Cardiac muscle cell (in vitro differentiated cells and primary cell): ENCODE measurements around the gene PIGQ. TPM values are rescaled to one million over a fixed set of nuclear protein-coding genes. Genes with fewer than 3 reads are reported as not detected.

Source experiments
- DNase-seq, 2 donors: peaks; one replicate each; pipeline versions ENCODE4 v3.0.0 to v3.0.0-alpha.2; 2010 to 2017; ENCODE audit warnings: low read depth in 1 of 2, low spot score in 1 of 2
- H3K27ac ChIP-seq: fragments of 200-600 bp; sonication (generic); 2 replicates; pipeline ENCODE4 v1.5.1; 2016
- H3K27me3 ChIP-seq: fragments of 200-600 bp; sonication (generic); 2 replicates; pipeline ENCODE4 v1.6.0; 2016; ENCODE audit warnings: control low read depth
- H3K36me3 ChIP-seq: fragments of 200-600 bp; sonication (generic); 2 replicates; pipeline ENCODE4 v1.5.1; 2016; ENCODE audit warnings: control low read depth
- H3K4me1 ChIP-seq: fragments of 200-600 bp; sonication (generic); 2 replicates; pipeline ENCODE4 v1.8.1; 2017; ENCODE audit warnings: low read depth, mild to moderate bottlenecking, mixed run types
- H3K4me3 ChIP-seq: fragments of 200-600 bp; sonication (generic); 2 replicates; pipeline ENCODE4 v1.5.1; 2016; ENCODE audit warnings: mild to moderate bottlenecking
- H3K9me3 ChIP-seq: fragments of 200-600 bp; sonication (generic); 2 replicates; pipeline ENCODE4 v1.5.1; 2017; ENCODE audit warnings: low read depth, mild to moderate bottlenecking, control low read depth
- polyA plus RNA-seq: library from polyadenylated mRNA; unstranded; fragments of >200 nt; fragmentation: Nextera tagmentation; extraction: Ambion mirVana; gene quantifications from 2 replicates; pipeline ENCODE4 v1.2.1, GENCODE V29; 2016
- total RNA-seq: library from RNA; depleted of rRNA; stranded (reverse); fragments of >200 nt; gene quantifications from 2 replicates; pipeline ENCODE4 v1.2.3, GENCODE V29; 2016
- TF ChIP-seq, protein P1 (sequence below): IDR thresholded peaks from 2 replicates; pipeline ENCODE4 v1.5.1; 2012; ENCODE audit warnings: low read depth, mild to moderate bottlenecking, low read length

Gene PIGQ
- total RNA-seq = 124 and 126 TPM in 2 replicates
- polyA plus RNA-seq = 89.2 and 110 TPM in 2 replicates

DNA sequence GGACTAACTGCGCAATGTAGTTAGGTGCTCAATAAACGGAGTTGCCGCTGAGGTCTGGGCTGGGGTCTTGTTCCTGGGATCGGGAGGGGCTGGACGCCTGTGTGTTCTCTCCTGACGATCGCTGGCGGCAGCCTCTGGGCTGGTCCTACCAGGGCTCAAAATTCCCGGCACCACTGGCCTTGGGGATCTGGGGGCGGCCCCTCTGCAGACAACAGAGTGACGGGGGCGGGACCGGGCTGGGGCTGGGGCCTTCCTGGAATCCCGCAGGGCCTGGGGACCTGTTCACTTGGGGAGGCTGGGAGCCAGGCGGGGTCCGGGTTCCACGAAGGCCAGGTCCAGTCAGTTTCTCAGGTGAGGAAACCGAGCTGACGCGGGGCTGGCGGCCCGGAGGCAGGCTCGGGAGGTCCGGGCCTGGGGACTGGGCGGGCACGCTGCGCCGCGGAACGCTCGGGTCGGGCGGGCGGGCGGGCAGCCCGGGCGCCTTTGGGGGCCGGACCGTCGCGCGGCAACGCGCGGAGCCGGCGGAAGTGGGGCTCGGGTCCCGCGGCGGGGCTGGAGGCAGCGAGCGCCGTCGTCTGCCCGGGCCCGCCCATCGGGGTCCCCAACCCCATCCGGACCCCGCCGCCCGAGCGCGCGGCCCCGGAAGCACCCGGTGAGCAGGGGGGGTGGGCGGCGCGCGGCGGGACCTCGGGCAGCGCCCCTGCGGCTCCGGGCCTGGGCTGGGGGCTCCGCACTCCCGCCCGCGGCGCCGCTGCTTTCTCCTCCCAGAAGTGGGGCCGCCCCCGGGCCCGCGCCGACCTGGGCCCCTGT, at the start of gene PIGQ:
TSS of gene PIGQ (plus strand) at position 524 of the 810 bp plus-strand sequence. CDS start 4,107 bp downstream, outside the sequence.
- H3K4me3 ChIP-seq = peak within 1 kb of the TSS; percentile 100
- H3K9me3 ChIP-seq = no peaks in the 10 kb centered on the region
- H3K4me1 ChIP-seq = peaks cover 30% of the 10 kb centered on the region
- H3K27me3 ChIP-seq = no peaks in the 10 kb centered on the region
- H3K36me3 ChIP-seq = no peaks in the 10 kb centered on the region
- TF ChIP-seq, protein P1, sequence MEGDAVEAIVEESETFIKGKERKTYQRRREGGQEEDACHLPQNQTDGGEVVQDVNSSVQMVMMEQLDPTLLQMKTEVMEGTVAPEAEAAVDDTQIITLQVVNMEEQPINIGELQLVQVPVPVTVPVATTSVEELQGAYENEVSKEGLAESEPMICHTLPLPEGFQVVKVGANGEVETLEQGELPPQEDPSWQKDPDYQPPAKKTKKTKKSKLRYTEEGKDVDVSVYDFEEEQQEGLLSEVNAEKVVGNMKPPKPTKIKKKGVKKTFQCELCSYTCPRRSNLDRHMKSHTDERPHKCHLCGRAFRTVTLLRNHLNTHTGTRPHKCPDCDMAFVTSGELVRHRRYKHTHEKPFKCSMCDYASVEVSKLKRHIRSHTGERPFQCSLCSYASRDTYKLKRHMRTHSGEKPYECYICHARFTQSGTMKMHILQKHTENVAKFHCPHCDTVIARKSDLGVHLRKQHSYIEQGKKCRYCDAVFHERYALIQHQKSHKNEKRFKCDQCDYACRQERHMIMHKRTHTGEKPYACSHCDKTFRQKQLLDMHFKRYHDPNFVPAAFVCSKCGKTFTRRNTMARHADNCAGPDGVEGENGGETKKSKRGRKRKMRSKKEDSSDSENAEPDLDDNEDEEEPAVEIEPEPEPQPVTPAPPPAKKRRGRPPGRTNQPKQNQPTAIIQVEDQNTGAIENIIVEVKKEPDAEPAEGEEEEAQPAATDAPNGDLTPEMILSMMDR = no peak
- peak; percentile 69 to 77 for DNase-seq
- H3K27ac ChIP-seq = peak within 1 kb of the TSS; percentile 88

DNA sequence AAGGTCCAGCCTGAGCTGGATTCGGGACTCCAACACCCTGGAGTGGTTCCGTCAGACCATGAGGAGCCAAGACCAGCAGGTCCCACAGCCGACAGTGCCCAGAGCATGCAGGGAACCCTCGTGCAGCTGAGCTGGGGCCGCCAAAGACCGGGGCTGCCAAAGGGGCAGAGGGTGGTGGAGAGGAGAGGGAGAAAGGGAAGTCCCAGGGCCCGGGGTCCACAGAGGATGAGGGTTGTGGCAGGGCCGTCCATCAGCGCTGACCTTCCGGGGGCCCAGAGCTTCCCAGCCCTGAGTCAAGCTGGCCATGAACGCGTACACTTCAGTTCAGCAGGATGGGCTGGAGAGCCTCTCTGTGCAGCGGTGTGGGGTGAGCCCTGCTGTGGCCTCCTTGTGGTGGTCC, 48.9 kb upstream of the PIGQ start:
- H3K27ac ChIP-seq = no peak overlapping the region
- no peaks in the 10 kb centered on the region for H3K27me3 ChIP-seq
- peaks cover 7% of the 10 kb centered on the region for H3K4me1 ChIP-seq
- no peak for DNase-seq
- H3K36me3 ChIP-seq = peaks cover 13% of the 10 kb centered on the region
- H3K9me3 ChIP-seq = no peaks in the 10 kb centered on the region
- H3K4me3 ChIP-seq = no peak overlapping the region
- TF ChIP-seq, protein P1 = no peak

DNA sequence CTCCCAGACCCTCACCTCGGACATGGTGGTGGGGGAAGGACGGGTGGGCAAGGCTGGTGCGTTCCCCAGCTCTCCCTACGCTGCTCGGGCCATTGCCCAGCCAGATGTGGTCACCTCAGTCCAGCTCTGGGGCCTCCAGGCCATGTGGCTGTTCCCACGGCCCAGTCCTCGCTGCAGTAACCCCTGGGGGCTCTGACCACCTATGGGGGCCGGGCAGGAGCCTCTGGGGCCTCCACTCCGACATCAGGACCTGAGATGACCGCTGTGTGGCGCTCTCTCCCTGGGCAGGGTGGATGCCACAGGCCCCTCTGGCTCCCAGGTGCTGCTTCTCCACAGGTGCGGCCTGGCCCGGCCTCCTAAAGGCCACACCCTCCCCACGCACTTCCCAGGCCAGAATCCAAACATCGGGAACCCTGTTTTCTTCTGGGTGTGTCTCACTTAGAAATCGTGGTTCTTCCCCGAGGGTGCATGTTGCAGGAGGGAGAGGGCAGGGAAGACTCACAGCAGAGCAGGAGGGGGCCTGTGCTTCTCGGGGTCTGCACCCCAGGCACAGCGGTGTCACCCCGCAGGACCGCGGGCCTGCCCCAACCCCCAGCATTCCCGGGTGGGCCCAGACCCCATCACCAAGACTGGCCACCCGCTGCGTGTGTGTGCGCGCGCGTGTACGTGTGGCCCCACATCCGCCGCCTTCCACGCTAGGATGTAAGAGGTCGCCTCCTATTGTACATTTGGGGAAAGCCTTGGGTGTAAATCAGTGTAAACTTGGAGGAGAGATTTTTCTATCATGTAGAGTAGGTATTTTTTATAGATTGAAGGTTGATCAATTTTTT, 48.2 kb upstream of the PIGQ start:
- no peak overlapping the region for H3K4me3 ChIP-seq
- peaks cover 13% of the 10 kb centered on the region for H3K4me1 ChIP-seq
- DNase-seq = no peak
- H3K27me3 ChIP-seq = no peaks in the 10 kb centered on the region
- H3K27ac ChIP-seq = no peak overlapping the region
- H3K9me3 ChIP-seq = no peaks in the 10 kb centered on the region
- TF ChIP-seq, protein P1 = no peak
- peaks cover 9% of the 10 kb centered on the region for H3K36me3 ChIP-seq

DNA sequence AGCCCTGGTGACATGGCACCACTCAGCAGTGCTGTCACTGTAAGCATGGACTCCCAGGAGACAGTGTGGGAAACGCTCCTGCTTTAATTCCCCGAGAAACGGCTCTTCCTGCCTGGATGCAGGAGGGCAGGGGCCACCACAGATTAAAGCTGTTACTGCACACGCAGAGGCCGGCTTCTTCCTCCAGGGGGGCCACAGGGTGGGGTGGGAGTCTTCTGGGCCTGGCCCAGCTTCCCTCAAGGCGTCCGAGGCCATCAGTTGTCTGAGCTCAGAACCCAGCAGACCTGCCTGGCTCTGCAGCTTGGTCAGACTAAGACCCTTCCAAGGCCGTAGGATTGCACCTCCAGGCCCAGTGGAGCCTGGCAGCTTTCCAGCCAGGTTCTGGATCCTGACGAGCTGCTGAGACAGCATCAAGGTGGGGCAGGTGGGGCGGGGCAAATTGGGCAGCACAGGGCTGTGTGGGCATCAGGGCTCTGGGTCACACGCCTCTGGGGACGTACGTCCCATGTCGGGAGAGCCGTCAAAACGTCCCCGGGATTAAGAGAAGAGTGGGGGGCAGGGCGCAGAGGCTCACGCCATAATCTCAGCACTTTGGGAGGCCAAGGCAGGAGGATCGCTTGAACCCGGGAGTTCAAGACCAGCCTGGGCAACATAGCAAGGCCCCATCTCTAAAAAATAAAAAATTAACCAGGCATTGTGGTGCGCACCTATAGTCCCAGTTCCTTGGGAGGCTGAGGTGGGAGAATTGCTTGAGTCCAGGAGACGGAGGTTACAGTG, 47.3 kb upstream of the PIGQ start:
- Histone ChIP-seq H3K9me3 (no peaks in the 10 kb centered on the region), H3K27ac (peak overlapping the region; percentile 65), H3K4me1 (peaks cover 13% of the 10 kb centered on the region), H3K4me3 (no peak overlapping the region), H3K36me3 (peaks cover 9% of the 10 kb centered on the region), H3K27me3 (no peaks in the 10 kb centered on the region)
- no peak for DNase-seq
- TF ChIP-seq, protein P1 = no peak

DNA sequence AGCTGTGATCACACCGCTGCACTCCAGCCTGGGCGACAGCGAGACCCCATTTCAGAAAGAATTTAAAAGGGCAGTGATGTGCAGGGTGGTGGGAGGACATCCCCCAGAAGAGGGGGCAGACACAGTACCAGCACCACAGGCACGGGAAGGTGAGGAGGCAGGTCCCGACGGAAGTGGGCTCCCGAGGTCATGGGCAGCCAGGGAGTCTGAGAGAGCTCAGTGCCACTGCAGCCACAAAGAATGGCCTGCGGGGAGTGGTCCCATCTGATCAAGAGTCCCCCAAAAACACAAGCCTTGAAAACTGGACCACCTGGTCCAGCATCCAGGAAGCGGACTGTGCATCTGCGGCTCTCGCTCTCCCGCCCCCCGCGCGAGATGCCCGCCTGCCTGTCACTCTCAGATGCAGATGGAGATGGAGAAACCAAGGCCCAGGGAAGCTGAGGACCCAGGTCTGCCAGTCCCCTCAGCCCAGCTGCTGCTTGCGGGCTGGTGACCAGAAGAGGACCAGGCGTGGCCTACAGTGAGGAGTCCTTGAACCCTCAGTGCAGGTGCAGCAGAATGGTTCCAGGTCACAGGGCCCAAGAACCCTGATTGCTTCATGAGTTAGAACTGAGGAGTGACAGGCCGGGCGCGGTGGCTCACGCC, 46.5 kb upstream of the PIGQ start:
- peaks cover 13% of the 10 kb centered on the region for H3K4me1 ChIP-seq
- H3K27me3 ChIP-seq = no peaks in the 10 kb centered on the region
- DNase-seq = no peak
- H3K27ac ChIP-seq = no peak overlapping the region
- peaks cover 9% of the 10 kb centered on the region for H3K36me3 ChIP-seq
- no peaks in the 10 kb centered on the region for H3K9me3 ChIP-seq
- H3K4me3 ChIP-seq = no peak overlapping the region
- TF ChIP-seq, protein P1 = no peak
